ENCODE results near the gene RPS3.

DNA sequence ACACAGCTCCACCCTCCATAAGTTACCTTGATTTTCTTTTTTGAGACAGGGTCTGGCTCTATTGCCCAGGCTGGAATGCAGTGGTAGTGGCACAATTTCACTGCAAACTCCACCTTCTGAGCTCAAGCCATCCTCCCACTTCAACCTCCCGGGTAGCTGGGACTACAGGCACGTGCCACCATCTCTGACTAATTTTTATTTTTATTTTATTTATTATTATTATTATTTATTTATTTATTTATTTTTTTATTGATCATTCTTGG is 9.6 kb downstream of the RPS3 start:
- TF ChIP-seq GATA2 (IDR thresholded peaks at IDR 0.05; ENCODE audit: low read depth, low read length) (no peak), GATA3 (IDR thresholded peaks at IDR 0.05; ENCODE audit: low read depth, low read length) (no peak)
